ENCODE data around the gene COMT. TPM values are rescaled to one million over a fixed set of nuclear protein-coding genes. Genes with fewer than 3 reads are reported as not detected.

The COMT gene
- total and polyA plus RNA-seq, 9 donors = 23.1 to 200 (median 161) TPM

- Histone ChIP-seq H3K9me3 (no peaks in the 10 kb centered on the region), H3K36me3 (no peaks in the 10 kb centered on the region), H3K27me3 (no peaks in the 10 kb centered on the region), H3K4me3 (no peak overlapping the region), H3K4me1 (ENCODE audit: insufficient read depth) (no peaks in the 10 kb centered on the region), H3K27ac (no peak overlapping the region)
- 86 to 90% (median 86%) methylated on average over 6 of the region's 6 CpGs for WGBS, 3 donors
- DNase-seq = no peak
- no peak for TF ChIP-seq EP300 (IDR thresholded peaks at IDR 0.05)
- no peak for TF ChIP-seq POLR2A (IDR thresholded peaks at IDR 0.05)
- TF ChIP-seq, protein P1, sequence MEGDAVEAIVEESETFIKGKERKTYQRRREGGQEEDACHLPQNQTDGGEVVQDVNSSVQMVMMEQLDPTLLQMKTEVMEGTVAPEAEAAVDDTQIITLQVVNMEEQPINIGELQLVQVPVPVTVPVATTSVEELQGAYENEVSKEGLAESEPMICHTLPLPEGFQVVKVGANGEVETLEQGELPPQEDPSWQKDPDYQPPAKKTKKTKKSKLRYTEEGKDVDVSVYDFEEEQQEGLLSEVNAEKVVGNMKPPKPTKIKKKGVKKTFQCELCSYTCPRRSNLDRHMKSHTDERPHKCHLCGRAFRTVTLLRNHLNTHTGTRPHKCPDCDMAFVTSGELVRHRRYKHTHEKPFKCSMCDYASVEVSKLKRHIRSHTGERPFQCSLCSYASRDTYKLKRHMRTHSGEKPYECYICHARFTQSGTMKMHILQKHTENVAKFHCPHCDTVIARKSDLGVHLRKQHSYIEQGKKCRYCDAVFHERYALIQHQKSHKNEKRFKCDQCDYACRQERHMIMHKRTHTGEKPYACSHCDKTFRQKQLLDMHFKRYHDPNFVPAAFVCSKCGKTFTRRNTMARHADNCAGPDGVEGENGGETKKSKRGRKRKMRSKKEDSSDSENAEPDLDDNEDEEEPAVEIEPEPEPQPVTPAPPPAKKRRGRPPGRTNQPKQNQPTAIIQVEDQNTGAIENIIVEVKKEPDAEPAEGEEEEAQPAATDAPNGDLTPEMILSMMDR (IDR thresholded peaks at IDR 0.05) = no peak
- intact Hi-C loops (cut with DNase I) = loop anchor here in 2 of 4 donors (2.0 to 5.0 kb wide), 2 partner anchors 181 to 183 kb away; no protein-coding TSS in a partner anchor
Measured at GRCh38 chr22:19913337-19913936, 28.1 kb upstream of the COMT start.

GRCh38 chr22:19914201-19914943 lies 27.2 kb upstream of the COMT start:
- intact Hi-C loops (cut with DNase I) = loop anchor here in 1 of 4 donors (5.0 kb wide), 1 partner anchor 182 kb away; no protein-coding TSS in a partner anchor
- TF ChIP-seq POLR2A (IDR thresholded peaks at IDR 0.05) (no peak), EP300 (IDR thresholded peaks at IDR 0.05) (no peak)
- TF ChIP-seq, protein P1 (IDR thresholded peaks at IDR 0.05) = no peak
- Histone ChIP-seq H3K4me1 (ENCODE audit: insufficient read depth) (no peaks in the 10 kb centered on the region), H3K36me3 (no peaks in the 10 kb centered on the region), H3K4me3 (no peak overlapping the region), H3K27me3 (no peaks in the 10 kb centered on the region), H3K9me3 (no peaks in the 10 kb centered on the region), H3K27ac (no peak overlapping the region)
- 96 to 97% (median 96%) methylated on average over 9 of the region's 9 CpGs for WGBS, 3 donors
- no peak for DNase-seq

DNA sequence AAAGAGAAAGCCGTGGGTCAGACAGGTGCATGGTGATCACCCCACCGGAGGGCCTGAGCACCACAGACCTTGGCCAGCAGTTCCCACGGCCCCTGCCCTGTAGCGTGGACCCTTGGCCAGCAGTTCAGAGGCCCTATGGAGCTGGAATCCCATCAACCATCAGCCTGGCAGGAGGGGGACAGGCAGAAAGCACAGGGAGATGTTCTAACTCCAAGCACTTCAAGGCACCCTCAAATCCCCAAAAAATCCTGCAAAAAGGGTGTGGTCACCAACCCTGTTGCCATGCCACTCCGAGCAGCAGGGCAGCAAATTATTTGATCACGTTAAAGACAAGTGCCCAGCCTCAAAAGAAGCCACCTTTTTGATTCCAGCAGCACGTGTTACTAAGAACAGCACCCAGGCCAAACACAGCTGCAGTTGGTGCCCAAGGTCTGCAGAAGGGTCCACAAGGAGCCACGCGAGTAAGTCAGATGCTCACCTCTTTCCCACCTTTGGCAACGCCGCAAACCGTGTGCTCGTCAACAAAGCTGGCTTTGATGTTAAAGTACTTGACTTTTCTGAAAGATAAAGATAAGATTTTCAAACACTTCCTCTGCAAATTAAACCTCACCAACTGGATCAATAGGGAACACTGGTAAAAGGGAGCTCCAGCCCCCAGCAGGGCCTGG lies 26.2 kb upstream of the COMT start:
- Histone ChIP-seq H3K4me1 (ENCODE audit: insufficient read depth) (no peaks in the 10 kb centered on the region), H3K9me3 (no peaks in the 10 kb centered on the region), H3K27ac (no peak overlapping the region), H3K4me3 (no peak overlapping the region), H3K27me3 (no peaks in the 10 kb centered on the region), H3K36me3 (no peaks in the 10 kb centered on the region)
- TF ChIP-seq EP300 (IDR thresholded peaks at IDR 0.05) = no peak
- TF ChIP-seq, protein P1 (IDR thresholded peaks at IDR 0.05) = no peak
- no peak for TF ChIP-seq POLR2A (IDR thresholded peaks at IDR 0.05)
- intact Hi-C loops (cut with DNase I) = no loop called here
- no peak for DNase-seq
- 85 to 91% (median 90%) methylated on average over 13 of the region's 13 CpGs for WGBS, 3 donors

DNA sequence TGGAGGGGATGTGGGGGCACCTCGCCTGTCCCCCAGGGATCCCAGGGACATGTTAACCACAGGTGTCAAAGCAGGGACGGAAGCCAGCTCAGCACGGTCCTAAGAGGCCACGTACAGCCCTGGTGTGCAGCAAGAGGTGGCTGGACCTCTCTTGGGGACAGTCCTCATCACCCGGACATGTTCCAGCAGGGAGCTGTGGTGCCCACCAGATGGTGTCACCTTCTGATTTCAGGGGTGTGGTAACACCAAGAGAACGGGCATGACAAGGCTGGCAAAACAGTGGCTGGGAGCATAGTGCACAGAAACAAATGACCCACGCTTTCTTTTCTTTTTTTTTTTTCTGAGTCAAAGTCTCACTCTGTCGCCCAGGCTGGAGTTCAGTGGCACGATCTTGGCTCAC lies 25.6 kb upstream of the COMT start:
- Histone ChIP-seq H3K27me3 (no peaks in the 10 kb centered on the region), H3K4me3 (no peak overlapping the region), H3K36me3 (no peaks in the 10 kb centered on the region), H3K4me1 (ENCODE audit: insufficient read depth) (no peaks in the 10 kb centered on the region), H3K27ac (no peak overlapping the region), H3K9me3 (no peaks in the 10 kb centered on the region)
- DNase-seq = no peak
- TF ChIP-seq, protein P1 (IDR thresholded peaks at IDR 0.05) = no peak
- TF ChIP-seq EP300 (IDR thresholded peaks at IDR 0.05) (no peak), POLR2A (IDR thresholded peaks at IDR 0.05) (no peak)
- 89 to 96% (median 92%) methylated on average over 9 of the region's 9 CpGs for WGBS, 3 donors
- intact Hi-C loops (cut with DNase I) = no loop called here

All from ovary (tissue), 9 donors.